Endothelial cell of umbilical vein (primary cell): ENCODE measurements around the gene ANKMY2.

Experiments
- POLR2AphosphoS5 ChIP-seq: IDR thresholded peaks from 2 replicates; pipeline ENCODE4 v1.6.1; 2012; ENCODE audit warnings: low read depth, mild to moderate bottlenecking, control low read depth, low read length, moderate library complexity; ENCODE audit not compliant: insufficient read depth
- TF ChIP-seq, protein P1 (sequence below), 2 donors: IDR thresholded peaks; 1 replicate in 1 of 2; 2 replicates in 1 of 2; pipeline ENCODE4 v1.5.1; 2011; ENCODE audit warnings: low read length in 2 of 2, mild to moderate bottlenecking in 2 of 2, moderate library complexity in 2 of 2, control low read depth in 1 of 2, inconsistent platforms in 1 of 2, low read depth in 1 of 2; ENCODE audit not compliant: insufficient read depth in 1 of 2; ENCODE audit errors: extremely low read depth in 1 of 2

DNA sequence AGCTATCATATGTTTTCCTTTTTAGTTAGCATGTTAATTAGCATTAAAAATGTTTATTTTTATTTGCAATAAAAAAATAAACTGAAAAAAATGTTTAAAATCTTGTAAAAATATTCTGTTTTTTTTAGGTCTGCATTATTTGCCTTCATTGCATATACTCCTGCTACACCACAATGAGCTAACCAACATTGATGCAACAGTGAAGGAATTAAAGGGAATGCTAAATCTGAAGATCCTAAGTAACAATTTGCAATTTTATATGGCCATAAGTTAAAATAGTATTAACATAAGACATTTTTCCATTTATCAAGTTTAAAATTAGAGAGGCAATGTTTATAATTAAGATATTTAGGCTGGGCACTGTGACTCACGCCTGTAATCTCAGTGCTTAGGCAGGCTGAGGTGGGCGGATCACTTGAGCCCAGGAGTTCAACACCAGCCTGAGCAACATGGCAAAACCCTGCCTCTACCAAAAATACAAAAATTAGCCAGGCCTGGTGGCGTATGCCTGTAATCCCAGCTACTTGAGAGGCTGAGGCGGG lies 86.7 kb downstream of the ANKMY2 start:
- TF ChIP-seq, protein P1, sequence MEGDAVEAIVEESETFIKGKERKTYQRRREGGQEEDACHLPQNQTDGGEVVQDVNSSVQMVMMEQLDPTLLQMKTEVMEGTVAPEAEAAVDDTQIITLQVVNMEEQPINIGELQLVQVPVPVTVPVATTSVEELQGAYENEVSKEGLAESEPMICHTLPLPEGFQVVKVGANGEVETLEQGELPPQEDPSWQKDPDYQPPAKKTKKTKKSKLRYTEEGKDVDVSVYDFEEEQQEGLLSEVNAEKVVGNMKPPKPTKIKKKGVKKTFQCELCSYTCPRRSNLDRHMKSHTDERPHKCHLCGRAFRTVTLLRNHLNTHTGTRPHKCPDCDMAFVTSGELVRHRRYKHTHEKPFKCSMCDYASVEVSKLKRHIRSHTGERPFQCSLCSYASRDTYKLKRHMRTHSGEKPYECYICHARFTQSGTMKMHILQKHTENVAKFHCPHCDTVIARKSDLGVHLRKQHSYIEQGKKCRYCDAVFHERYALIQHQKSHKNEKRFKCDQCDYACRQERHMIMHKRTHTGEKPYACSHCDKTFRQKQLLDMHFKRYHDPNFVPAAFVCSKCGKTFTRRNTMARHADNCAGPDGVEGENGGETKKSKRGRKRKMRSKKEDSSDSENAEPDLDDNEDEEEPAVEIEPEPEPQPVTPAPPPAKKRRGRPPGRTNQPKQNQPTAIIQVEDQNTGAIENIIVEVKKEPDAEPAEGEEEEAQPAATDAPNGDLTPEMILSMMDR (IDR thresholded peaks at IDR 0.05; ENCODE audit: extremely low read depth in 1 of 2, insufficient read depth in 1 of 2, low read depth in 1 of 2, low read length in 2 of 2) = no peak
- no peak for TF ChIP-seq POLR2AphosphoS5
